Measurements from ENCODE around the gene ASS1.

DNA sequence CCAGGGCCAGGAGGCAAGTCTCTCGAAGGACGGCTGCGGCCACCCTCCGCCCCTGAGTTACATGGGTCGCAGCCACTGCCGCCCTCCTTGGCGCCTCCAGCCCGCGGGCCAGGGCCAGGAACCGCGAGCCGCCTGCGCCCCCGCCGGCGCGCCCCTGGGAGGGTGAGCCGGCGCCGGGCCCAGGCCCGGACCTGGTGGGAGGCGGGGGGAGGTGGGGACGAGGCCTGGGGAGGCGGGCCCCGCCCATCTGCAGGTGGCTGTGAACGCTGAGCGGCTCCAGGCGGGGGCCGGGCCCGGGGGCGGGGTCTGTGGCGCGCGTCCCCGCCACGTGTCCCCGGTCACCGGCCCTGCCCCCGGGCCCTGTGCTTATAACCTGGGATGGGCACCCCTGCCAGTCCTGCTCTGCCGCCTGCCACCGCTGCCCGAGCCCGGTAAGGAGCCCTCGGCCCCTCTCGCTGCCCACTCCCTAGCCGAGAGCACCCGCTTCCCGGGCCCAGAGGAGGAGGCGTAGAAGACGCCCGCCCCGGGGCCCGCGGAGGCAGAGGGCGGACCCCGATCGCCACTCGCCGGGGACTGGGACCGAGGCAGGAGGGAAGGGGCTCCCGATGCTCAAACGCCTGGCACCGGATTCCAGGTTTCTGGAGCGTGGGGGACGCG, at the start of gene ASS1:
- TF ChIP-seq, protein P1, sequence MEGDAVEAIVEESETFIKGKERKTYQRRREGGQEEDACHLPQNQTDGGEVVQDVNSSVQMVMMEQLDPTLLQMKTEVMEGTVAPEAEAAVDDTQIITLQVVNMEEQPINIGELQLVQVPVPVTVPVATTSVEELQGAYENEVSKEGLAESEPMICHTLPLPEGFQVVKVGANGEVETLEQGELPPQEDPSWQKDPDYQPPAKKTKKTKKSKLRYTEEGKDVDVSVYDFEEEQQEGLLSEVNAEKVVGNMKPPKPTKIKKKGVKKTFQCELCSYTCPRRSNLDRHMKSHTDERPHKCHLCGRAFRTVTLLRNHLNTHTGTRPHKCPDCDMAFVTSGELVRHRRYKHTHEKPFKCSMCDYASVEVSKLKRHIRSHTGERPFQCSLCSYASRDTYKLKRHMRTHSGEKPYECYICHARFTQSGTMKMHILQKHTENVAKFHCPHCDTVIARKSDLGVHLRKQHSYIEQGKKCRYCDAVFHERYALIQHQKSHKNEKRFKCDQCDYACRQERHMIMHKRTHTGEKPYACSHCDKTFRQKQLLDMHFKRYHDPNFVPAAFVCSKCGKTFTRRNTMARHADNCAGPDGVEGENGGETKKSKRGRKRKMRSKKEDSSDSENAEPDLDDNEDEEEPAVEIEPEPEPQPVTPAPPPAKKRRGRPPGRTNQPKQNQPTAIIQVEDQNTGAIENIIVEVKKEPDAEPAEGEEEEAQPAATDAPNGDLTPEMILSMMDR (IDR thresholded peaks at IDR 0.05), result no peak
- no peak for TF ChIP-seq ZFX (IDR thresholded peaks at IDR 0.05; ENCODE audit: borderline replicate concordance)
